GM19438 (cell line): ENCODE measurements around the gene P2RX6.
A peak's percentile ranks its signal among the peaks of the same experiment; 100 is the strongest.
"Not testable (repeated sequence)": the region's sequence is repeated elsewhere in the genome, so short reads cannot be mapped to it uniquely, and the experiment has no call there.

Experiments
- ATAC-seq: cut with Tn5 transposase; IDR thresholded peaks from one replicate; pipeline ENCODE4 v1.9.1; 2021; ENCODE audit warnings: low read depth; ENCODE audit not compliant: unreplicated experiment

P2RX6 gene

DNA sequence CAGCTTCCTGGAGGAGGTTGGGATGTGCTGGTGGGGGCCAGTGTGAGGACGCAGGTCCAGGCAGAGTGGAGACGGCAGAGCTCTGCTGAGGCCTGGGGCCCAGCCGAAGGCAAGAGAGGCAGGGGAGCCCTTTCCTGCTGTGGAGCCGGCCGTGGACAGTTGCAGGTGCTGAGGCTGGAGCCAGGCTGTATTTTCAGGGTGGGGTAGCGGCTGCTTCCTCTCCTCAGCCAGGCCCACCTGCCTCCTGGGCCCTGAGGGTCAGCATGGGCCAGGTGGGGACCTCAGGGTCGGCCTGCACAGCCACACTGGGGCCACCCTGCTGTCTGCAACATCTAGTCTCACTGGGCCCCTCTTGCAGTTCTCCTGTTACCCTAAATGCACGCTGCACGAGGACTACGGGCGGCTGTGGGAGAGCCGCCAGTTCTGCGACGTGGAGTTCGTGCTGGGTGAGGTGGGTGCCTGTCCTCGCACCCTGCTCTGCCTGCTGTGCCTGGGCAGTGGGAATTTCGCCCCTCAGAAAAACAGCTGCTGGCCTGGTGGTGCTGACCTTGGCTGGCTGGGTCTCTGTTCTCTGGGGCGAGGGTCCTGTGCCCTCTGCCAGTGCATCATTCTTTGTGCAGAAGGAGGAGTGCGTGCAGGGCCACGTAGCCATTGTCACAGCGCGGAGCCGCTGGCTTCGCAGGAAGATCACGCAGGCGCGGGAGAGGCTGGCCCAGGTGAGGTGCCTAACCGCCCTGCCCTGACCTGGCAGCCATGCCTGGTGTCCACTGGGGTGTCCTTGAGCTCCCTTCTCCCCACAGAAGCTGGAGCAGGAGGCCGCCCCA, 21.4 kb upstream of the P2RX6 start:
- ATAC-seq = no peak

DNA sequence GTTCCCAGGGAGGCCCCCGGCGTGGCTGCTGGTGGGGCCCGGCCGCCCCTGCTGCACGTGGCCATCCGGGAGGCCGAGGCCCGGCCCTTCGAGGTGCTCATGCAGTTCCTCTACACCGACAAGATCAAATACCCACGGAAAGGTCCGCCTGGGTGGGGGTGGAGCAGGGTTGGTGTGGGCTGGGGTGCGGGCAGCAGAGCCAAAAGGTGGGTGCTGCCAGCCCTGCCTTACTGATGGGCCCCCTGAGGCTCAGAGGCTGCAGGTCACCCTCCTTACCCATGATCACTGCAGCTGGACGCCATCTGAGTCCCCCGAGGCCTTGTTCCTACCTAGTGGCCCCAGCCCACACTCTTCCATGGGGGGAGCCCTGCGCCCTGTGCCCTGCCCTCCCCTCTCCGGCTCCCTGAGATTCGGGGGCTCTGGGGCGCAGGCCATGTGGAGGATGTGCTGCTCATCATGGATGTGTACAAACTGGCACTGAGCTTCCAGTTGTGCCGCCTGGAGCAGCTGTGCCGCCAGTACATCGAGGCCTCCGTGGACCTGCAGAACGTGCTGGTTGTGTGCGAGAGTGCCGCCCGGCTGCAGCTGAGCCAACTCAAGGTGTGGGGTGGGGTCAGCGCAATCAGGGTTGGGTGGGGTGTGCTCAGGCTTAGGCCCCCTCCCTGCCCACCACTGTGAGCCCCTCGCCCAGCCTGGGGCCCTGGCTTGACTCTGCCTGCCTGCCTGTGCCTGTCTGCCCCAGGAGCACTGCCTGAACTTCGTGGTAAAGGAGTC, 20.6 kb upstream of the P2RX6 start:
- ATAC-seq = no peak

- no peak for ATAC-seq
Measured at GRCh38 chr22:20994902-20995241, 20.1 kb upstream of the P2RX6 start.

DNA sequence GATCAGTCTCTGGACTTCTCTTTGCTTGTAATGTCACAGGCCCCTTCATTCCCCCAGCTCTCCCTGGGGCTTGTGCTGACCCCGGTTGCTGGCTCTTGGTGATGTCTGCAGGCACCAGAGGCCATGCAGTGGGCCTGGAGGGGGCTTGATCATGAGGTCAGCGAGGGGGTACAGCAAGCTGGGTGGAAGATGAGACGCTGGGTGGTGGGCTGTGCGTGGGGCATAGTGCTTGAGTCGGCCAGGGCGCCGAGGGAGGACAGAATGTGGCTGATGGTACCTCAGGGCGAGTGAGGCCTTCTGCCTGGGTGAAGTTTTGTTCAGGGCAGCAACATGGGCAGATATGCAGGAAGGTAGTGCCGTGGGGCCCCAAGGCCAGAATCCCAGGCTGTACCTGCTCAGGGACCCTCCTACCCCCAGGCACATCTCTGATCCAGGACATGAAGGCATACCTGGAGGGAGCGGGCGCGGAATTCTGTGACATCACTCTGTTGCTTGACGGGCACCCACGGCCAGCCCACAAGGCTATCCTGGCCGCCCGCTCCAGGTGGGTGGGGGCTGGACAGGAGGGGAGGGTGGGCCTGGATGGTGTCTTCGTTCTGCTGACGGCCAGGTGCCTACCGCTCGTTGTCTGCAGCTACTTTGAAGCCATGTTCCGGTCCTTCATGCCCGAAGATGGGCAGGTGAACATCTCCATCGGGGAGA, 19.5 kb upstream of the P2RX6 start:
- ATAC-seq = no peak

- ATAC-seq = no peak
Measured at GRCh38 chr22:20996031-20996410, 18.9 kb upstream of the P2RX6 start.

GRCh38 chr22:20996598-20997535, 18.1 kb upstream of the P2RX6 start:
- ATAC-seq = no peak

DNA sequence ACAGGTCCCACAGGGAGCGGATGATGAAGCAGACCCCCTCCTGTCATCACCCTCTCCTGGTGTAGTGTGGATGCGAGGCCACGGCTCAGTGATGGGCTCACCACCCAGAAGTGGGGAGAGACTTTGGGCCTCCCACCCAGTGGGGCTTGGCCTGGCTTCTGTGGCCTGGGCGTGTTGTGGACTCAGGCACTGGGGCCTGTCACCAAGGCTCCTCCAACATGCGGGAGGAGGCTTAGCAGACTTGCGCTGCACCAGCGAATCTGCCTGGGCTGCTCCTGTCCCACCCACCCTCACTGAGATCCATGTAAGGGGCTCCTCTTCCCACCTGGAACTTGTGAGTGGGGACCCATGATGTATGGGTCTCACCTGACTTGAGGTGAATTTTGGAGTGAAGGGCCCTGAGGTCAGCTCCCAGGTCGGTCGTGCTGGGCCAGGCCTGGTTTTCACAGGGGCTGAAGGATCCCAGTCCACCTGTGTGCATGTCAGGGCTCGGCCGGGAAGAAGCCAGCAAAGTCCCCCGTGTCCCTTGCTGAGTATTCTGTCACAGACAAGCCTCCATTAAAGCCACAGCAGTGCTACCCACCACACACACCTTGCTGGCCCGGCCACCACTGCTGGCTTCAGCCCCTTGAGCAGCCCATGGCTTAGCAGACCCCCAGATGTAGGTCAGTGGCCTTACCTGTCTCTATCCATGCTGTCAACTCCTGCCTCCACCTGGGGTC, 17.3 kb upstream of the P2RX6 start:
- no peak for ATAC-seq

DNA sequence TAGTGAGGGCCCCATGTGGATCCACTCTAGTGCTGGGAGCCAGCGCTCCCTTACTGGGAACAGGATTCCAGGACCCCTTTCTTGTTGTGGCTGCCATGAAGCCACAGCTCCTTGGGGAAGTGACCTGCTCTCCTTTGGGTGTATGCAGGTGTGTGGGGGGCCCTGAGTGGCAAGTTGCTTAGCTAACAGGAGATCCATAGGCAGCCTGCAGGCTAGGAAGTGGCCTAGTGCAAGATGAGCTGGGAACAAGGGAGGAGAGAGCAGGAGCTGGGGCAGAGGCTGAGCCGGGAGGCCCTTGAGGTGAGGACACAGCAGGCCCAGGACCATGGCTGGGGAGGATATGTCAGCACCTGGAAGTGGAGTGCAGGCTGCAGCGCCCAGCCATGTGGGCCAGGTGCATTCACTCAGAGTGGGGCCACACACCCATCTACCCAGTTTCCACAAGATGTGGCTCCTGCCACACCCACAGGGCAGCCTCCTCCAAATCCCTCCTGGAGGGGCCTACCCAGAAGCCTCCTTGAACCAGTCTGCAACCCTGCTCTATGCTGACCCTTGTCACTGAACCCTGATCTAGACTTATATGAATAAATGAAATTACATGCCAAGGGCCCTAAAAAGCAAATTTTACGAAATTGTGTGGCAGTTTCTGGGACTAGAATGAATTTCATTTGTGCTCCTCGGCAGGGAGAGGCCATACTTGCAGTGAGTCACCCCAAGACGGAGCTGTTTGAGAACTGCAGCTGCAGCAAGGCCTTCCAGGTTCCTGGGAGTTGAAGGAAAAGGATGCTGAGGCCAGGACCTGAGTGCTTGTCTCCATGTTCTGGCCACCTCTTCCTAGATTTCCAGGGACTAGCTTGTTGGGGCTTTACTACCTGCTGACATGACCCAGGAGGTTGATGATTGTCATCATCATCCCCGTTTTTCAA, 16.3 kb upstream of the P2RX6 start:
- no peak for ATAC-seq

DNA sequence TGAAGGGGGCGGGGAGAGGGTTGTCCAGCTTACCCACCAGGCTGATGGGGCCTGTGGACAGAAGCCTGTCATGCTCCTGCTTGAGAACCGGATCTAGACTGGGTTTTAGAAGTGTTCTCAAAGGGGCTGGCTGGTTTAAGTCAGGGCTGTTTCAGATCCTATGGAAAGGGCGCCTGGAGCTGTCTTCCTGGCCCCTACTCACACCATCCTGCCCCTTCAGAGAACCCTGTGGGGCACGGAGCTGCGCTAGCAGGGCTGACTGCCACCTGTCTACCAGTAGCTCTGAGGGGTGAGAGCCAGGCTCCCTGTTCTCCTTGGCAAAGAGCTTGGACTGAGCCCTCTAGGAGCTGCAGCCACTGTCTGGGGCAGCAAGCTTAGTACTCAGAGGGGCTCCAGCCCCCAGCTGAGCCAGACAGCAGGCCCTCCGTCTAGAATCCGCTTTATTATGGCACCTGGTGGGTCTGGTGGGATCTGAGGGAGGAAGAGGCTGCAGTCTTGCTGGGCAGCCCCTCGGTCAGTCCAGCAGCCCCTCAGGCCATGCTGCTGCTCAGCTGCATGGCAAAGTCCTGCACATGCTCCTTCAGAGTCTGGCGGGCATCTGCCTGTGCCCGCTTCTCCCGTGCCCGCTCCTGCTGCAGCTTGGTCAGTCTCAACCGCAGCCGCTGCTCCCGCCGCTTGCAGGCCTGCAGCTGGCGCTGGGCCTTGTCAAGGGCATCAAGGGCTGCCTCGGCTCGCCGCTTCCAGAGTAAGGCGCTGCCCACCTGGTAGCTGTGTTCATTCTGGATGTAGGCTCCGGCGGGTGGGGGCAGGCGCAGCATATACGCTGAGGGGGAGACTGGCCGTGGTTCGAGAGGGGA, 15.4 kb upstream of the P2RX6 start:
- no peak for ATAC-seq

DNA sequence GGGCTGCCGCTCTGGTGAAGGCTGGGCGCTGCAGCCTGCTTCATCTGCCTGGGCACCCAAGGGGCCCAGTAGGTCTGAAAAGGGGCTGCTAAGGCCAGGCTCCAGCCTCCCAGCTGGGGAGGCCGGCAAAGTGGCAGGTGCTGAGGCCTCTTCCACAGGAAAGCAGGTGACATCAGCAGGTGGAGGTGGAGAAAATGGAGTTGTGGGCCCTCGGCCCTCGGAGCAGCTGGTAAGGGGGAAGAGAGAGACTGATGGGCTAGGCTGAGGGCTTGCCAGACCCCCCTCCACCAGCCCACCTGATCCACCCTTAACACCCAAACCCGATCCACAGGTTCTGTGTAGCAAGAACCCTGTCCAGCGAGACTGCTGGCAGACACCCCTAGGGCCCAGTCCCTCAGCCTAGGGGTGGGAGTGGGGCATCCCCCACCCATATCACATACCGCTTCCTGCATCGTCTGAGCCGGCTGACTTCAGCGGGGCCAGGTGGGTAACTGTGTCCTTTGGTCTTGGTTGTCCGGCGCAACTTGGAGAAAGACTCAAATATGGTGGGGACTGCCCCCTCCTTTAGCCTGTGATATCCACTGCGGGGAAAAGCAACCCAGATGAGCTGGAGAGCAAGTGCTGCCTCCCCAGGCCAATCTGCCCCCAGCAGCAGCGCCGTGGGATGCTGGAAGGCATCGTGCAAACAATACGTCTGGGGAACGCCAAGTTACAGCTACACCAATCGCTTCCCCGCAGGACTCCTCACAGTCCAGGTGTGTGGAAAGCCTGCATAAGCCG, 14.6 kb upstream of the P2RX6 start:
- ATAC-seq = no peak

DNA sequence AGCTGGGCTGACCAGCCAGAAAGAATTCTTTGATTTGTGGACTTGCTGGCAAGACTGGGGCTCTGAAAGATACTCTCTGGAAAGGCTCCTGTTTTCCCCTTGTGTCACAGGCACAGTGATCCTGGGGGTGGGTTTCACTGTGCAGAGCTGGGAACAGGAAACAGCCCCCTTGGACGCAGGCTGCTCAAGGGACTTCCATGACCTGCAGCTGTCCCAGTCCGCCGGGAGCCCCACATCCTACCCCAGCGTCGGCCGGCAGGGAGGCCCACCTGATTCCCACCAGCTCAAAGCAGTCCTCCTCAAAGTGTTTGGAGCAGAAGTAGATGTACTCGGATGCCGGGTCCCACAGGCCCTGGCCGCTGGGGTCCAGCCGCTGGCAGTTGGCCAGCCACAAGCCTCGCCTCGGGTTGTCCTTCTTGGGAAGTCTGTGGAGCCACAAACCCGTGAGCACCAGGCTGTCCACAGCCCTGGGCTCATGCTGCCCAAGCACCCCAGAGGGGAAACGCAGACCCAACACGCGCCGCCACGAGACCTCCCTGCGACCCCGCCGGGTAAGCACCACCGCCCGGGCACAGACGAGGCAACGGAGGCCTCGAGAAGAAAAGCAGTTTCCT, 13.9 kb upstream of the P2RX6 start:
- no peak for ATAC-seq

- peak; percentile 83 for ATAC-seq
Measured at GRCh38 chr22:21001601-21002325, 13.2 kb upstream of the P2RX6 start, which contains the start of gene THAP7. Gene THAP7 (minus strand): TSS chr22:21002118. CDS start chr22:21001911, 207 bp downstream.

DNA sequence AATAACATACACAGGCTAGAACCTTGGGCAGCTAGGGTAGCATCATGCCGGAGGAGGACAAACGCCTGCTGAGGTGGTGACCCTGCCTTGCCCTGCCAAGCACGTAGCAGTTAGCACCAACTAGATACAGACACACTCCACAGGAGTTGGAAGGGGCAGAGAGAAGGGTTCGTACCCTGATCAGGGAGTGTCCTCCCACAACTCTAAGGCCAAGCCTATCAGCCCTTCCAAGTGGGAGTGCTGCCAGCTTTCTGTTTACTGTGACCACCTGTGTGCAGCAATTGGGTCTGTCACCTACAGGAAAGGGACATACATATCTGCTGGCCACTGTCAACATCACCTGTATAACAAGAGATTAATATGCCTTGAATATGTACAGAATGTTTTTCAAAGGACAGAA, 11.2 kb upstream of the P2RX6 start:
- no peak for ATAC-seq

- not testable (repeated sequence) for ATAC-seq
Measured at GRCh38 chr22:21009208-21009607, 5.8 kb upstream of the P2RX6 start.

GRCh38 chr22:21009638-21010425, 5.1 kb upstream of the P2RX6 start:
- ATAC-seq = no peak
